ENCODE data around the gene C11orf91.
"Not testable (repeated sequence)": the region's sequence is repeated elsewhere in the genome, so short reads cannot be mapped to it uniquely, and the experiment has no call there.

Gene C11orf91

DNA sequence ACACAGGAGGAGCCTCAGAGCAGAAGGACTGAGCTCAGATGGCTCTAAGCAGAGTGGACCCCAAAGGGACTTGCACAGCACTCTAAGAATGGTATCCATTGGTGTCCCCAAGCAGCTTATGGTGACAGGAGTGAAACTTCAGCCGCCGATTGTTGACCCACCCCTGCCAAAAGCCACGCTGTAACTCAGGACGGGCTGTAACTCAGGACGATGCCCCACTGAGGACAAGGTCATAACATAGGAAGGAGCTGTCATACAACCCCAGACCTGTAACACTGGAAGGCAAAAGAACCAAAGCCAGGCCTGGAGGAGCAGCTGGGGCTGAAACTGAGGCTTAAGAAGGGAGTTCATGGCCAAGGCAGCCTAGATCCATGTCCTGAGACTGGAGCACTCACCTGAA, 21.4 kb upstream of the C11orf91 start:
- DNase-seq (ENCODE audit: low read depth in 2 of 2): no peak

DNA sequence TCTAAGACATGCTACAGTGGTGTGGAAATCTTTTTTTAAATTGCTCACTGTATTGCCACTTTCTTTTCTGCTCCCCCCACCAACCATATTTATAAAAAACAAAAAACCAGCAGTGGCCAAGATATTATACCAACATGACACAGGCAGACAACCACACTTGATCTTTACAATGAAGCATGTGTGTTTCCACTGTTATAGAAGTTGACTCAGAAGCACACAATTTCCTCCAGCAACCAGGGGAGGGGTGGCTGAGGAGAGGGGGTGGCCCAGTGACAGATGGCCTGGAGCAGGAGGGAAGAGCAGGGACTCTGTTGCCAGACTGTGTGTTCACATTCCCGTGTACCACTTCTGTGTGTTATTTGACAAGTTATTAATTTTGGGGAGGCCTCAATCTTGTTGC, 20.8 kb upstream of the C11orf91 start:
- DNase-seq (ENCODE audit: low read depth in 2 of 2): no peak

DNA sequence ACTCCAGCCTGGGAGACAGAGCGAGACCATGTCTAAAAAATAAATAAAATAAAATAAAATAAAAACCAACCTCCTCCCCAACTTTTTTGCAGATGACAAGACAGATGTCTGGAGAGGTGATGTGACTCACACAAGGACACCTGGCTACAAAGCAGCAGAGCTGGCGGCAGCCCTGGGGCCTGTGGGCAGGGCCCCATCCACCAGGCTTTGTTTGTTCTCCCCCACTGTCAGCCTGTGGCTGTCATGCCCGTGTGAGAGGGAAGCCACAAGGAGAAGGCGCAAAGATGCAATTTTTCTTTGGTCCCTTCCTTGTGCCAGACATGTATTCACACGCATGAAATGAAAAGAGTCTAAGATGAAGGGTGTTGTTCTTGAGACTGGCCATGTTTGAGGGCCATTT, 19.0 kb upstream of the C11orf91 start:
- DNase-seq (ENCODE audit: low read depth in 2 of 2): no peak

DNA sequence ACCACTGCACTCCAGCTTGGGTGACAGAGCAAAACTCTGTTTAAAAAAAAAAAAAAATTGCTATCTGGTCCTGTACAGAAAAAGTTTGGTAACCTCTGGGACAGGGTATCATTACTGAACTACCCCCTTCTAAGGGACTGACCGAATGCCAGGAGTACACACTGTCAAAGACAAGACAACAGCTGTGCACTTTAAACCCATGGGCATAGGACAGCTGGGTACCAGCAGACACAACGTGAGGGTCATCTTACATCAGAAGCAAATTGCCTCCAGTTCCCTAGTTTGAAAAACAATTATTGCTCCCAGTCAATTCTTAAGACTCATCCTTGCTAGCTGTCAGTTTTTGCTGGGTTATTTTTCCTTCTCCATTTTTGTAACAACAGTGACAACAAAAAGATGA, 17.8 kb upstream of the C11orf91 start:
- DNase-seq (ENCODE audit: low read depth in 2 of 2): no peak

DNA sequence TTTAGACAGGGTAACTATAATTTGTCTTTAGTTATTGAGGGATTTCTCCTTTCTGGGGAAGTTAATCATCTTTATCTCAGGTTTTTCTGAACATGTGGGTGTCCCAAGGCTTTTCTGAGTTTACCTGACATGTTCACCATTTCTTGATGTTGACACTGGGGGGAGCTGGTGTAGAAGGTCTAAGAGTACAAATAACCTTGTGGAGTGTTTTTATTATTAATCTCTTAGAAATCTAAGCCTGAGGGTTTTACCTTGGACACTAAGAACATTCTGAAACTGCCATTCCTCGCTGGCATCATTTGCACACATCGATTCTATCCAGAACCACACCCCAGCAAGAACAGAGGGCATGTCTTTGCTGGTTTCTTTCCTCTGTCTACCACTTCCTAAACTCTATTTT, 15.6 kb upstream of the C11orf91 start:
- no peak for DNase-seq (ENCODE audit: low read depth in 2 of 2)

DNA sequence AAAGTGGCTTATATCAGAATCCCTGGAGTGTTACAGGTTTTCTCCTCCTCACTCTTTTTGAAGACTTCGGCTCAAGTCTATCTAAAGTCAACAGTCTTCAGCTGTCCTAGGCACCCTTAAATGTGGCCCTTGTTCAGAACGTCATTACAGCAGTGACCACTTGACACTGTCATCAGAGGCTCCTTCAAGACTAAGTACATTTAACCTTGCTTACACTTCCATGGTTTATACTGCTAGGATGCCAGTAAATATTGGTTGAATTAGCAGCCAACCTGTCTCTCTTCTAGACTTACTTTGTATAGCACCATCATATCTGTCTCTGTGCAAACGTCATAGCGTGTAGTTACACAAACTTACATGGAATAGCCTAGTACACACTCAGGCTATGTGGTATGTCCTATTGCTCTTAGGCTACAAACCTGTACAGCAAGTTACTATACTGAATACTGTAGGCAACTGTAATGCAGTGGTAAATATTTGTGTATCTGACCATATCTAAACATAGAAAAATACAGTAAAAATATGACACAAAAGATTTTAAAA, 13.3 kb upstream of the C11orf91 start:
- DNase-seq (ENCODE audit: low read depth in 2 of 2): no peak

DNA sequence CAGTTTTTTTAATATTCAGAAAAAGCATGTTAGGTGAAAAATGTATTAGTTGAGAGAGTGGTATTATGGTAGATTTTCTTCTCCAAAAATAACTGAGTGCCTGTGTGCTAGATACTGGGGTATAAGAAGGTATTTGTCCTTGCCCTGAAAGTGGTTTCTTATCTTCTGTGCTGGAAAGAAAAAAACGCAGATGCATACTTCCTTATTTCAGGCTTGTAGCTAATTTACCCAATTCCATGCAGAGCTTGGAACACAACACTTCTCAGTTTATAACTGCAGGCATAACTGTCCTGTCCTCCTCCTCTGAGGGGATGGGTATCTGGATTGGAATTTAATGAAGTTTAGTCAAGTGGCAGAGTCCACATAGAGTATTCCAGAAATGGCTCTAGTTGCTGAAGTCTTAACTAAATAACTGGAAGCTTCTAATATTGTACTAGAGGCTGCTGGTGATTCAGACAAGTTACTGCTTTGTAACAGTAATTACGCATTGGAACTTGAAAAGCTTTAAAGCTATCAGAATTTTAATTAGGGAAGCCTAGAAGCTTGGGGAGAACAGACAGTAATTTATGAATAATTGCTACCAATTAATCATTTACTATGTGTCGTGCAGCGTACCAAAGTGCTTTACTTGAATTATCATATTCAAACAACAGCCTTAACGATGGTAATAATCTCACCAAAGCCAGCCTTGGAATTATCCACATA, 12.7 kb upstream of the C11orf91 start:
- DNase-seq (ENCODE audit: low read depth in 2 of 2): no peak

DNA sequence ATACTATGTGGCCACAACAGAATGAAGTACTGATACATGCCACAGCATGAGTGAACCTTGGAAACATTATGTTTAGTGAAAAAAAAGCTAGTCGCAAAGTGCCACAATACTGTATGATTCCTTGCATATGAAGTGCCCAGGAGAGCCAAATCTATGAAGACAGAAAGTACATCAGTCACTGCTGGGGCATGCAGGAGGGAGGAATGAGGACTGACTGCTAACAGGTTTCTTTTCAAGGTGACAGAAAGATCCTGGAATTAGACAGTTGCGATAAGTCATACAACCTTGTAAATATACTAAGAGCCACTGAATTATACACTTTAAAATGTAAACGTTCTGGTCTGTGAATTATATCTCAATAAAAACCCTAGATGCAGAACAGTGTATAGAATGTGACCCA, 11.8 kb upstream of the C11orf91 start:
- DNase-seq (ENCODE audit: low read depth in 2 of 2): no peak

DNA sequence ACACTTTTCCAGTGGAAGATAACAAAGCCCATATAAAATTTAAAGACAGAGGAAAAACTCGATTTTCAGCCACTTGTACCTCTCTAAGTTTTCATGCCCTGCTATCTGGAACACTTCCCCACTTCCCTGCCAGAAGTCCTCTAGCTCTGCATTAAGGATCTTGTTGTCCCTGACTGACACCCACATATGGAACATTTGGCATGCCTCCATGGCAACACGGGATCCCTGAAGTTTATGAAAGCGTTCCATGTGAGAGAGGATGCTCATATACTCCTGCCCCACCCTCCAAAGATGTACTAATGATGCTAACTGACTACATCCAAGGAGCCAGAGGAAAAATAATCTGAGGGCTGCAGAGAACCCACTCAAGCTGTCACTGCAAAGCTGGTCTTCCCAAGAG, 8.8 kb upstream of the C11orf91 start:
- no peak for DNase-seq (ENCODE audit: low read depth in 2 of 2)

DNA sequence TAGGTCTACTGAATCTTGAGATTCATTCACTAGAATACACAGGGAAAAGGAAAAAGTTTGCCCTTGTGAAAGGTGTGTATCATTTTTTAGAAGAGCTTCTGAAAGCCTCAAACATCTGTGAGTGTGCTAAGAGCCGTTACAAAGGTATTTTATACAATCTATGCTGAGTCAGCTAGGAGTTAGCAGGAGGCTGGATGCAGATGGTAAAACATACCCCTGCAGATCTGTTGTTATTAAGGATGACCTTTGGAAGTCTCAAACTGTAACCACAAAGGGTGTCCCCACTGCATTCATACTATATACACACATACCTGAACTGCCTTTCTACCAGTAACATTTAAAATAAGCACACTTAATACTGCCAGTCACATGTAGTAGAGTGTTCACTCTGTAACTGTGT, 8.4 kb upstream of the C11orf91 start:
- no peak for DNase-seq (ENCODE audit: low read depth in 2 of 2)

DNA sequence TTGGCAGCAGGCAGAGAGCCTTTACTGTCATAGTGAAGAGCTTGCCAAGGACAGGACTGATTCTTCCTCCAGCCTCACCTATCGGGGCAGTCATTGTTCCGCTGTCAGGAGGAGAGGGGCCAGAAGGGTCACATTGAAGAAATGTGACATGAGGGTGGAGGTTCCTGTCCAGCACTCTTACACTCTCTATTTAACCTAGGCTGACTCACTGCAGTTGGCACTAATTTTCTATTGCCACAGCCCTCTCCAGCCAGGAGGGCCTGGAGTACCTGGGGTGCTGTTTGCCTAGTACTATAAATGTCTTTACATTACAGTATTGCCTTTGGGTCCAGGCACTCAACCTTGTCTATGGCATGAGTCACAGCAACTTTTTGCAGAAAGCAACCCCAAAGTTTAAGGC, 7.2 kb upstream of the C11orf91 start:
- not testable (repeated sequence) for DNase-seq (ENCODE audit: low read depth in 2 of 2)

DNA sequence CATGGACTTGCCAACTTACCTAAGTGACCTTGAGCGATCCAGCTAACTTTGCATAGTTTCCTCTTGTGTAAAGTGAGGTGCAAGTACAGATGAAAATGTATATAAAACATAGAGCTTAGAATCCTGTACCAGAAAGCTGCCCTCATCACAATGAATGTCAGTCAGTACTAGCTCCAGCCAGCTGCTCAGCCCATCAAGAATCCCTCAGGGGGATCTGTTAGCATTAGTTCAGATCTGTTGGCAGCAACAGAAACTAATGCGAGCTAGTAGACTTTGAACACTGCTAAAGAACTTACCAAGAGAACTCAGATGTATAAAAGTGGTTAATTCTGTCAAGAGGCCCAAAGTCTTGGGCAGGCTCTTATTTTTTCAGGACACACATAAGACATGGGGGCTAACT, 6.3 kb upstream of the C11orf91 start:
- no peak for DNase-seq (ENCODE audit: low read depth in 2 of 2)

DNA sequence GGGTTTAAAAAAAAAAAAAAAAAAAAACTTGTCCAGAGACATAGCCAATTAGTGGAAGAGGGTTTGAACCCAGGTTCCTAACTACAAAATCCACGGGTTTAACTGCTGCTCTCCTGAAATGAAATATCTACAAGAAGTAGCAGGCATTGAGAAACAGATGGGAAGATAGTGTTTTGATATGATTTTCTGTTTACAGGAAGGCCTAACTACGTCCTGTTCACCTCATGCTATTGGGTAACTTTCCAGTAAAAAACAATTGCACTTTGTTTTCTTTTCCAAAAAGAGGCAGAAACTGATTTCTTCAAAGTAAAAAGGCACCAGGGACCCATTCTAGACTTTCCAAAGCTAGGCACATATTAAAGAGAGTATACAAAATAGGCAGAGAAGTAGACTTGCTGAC, 5.9 kb upstream of the C11orf91 start:
- DNase-seq (ENCODE audit: low read depth in 2 of 2): no peak

DNA sequence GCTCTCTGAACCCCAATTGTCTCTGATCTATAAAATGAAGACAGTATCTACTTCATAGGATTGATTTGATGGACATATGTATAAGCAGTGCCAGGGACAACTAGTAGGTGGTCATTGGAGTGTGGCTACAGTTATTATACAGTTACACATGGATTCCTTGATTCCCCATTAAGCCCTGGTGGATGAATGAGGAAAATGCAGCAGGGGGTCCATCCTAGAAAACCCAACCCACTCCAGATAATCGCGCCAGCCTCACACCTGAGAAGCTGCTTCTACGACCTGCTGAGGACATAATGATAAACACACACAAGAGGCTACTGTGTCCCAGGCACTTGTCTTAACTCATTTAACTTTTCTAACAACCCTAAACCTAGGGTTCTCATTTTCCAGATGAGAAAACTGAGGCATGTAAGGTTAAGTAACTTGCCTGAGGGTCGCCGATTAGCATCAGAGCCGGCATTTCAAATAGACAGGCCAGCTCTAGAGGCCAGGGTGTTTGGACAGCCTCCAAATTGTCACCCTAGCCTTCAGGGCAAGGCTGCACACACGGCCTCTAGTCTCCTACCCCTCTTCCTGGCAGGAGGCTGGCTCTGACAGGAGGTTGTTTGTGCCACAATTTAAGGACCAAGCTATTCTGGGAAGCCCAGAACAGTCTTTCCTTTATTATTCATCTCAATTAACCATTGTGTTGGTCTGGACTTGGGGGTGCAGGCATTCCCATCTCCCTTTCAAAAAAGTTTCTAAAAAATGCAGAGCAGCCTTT, 3.8 kb upstream of the C11orf91 start:
- DNase-seq (ENCODE audit: low read depth in 2 of 2): no peak

DNA sequence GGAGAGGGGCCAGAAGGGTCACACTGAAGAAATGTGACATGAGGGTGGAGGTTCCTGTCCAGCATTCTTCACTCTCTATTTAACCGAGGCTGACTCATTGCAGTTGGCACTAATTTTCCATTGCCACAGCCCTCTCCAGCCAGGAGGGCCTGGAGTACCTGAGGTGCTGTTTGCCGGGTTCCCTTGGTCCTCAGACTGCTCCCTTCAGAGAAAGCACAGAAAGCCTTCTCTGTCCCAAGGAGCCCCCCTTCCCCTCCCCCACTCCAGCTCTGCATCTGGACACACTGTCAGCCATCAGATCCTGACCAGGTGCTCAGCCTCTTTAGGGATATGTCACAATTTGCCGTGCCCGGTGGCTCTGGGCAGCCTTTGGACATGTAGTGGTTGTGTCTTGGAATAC, 3.2 kb upstream of the C11orf91 start:
- DNase-seq (ENCODE audit: low read depth in 2 of 2): no peak

DNA sequence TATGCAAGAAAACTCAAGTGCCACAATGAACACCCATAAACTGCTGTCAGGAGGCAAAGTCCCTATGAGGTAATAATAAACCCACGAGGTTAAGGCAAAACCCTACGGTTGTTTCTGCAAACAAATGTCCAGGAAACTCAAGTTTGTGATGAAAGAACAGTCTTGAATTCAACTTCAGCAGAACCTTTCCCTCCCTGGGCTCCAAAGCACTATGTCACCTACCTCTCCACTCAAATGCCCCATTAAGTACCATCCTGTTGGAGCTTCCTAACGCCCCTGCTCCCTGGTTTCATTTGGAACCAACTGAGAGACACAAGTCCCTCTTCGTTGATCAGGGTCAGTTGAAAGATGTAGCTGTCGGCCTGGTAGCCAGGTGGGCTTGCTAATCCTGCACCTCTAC, 2.6 kb upstream of the C11orf91 start:
- DNase-seq (ENCODE audit: low read depth in 2 of 2): no peak

DNA sequence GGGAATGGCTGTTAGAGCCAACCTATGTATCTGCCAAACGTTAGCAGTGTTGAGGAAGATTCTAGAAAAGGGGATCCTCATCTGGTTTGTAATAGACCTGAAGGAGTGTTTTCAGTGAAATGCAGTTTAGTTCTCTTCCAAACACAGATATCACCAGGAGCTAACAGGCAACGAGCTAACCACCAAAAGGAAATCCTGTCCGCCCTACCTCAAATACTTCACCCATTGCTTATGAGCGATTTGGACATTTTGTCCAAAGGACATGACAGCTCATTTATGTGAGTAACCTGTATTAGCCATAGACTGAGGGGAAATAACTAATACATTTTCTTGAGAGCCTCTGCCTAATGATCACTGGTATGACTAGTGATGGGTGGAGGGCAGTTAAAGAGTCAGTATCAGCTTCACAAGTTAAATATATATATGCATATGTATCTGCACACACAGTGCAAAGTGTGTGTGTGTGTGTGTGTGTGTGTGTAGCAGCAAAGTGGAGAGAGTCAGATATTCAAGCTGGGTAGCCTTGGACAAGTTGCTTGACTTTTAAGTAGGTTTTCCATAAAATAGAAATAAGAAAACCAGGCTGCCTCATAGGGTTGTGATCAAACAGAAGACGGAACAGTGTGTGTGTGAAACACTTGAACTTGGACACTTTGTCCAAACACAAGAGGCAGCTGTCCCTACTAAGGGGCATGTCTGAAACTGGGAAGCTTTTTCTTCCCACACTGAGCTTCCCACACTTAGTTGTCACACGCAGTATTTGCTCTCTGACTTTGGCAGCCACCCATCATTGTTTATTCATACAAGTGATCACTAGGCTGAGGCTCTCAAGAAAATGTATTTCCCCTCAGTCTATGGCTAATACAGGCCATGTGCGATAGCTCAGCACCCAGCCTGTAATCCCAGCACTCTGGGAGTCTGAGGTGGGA, 940 bp upstream of the C11orf91 start:
- DNase-seq (ENCODE audit: low read depth in 2 of 2): no peak

DNA sequence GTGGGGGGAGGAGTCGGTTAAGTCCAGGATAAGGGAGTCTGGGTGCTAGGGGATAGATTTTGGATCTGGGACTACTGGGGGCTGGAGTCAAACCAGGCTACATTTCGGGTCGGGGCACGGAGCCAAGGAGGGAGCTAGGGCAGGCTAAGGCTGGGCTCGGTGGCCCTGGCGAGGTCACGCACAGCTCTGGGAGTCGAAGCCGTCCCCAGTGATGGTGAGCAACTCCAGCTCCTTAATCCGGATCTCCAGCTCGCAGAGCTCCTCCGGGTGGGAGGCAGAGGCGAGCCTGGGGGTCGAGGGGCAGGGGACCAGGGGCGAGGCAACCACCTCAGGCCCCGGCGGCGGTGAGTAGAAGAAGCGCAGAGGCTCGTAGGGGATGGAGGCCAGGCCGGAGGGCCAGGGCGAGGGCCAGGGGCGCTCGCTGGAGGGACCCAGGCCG, 544 bp downstream of the C11orf91 start:
- DNase-seq (ENCODE audit: low read depth in 2 of 2): no peak

DNA sequence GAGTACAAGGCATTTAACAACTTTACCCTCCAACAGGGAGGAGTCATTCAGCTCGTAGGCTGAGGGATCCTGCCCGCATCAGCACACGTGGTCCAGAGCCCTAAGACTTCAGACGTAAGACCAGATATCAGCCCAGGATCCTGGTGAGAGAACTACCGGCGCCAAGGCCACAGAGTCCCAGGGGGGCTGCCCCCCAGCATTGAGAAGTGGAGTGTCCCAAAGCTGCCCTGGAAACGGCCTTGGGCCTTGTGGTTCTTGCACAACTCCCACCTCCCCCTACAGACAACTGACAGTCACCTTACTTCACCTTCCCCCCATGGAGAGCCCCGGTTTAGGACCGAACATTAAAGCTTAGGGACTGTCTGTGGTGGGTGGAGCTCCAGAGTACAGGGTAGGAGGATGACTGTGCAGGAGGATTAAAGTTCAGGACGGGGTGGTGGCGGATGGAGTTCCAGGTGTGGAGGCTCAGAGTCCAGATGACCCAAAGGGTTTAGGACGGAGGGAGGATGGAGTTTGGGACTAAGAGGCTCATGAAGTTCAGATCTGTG, 1.0 kb downstream of the C11orf91 start:
- DNase-seq (ENCODE audit: low read depth in 2 of 2): no peak

DNA sequence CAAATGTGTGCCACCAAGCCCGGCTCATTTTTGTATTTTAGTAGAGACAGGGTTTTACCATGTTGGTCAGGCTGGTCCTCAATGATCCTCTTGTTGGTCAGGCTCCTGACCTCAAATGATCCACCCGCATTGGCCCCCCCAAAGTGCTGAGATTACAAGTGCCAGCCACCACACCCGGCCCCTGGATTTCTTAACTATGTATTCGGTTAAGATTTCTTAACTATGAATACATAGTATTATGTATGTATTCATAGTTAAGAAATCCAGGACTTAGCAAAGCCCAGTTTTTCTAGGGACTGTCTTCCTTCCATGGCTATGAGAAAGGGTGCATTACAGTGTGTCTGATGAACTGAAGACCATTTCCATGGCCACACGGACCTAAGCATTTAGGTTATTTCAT, 1.7 kb downstream of the C11orf91 start:
- no peak for DNase-seq (ENCODE audit: low read depth in 2 of 2)

DNA sequence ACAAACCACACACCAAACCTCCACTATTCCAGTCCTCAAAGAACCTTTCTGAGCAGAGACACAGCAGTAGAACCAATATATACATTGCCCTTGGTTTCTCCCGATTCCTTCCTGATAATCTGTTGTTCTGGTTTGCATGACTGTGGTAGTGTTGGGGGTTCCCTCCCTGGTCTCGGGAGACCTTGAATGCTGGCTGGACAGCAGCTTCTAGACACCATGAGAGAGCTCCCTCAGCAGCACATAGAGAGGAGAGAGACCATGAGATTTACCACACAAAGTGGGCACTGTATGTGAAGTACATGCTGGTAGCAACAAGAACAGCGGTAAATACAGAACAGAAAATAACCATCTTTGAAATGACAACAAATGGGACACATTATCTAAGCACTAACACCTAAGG, 2.6 kb downstream of the C11orf91 start:
- DNase-seq (ENCODE audit: low read depth in 2 of 2): no peak

All from stimulated activated CD4-positive, alpha-beta T cell treated with anti-CD3 and anti-CD28 coated beads, Interleukin-4, amount 100 ng/mL, for 48 hours (primary cell).